Spleen (tissue), 11 donors: ENCODE results near the gene IPO9. TPM values are rescaled to one million over a fixed set of nuclear protein-coding genes. Genes with fewer than 3 reads are reported as not detected.
A peak's percentile ranks its signal among the peaks of the same experiment; 100 is the strongest.

Experiments used
- DNase-seq: peaks from one replicate; pipeline ENCODE4 v3.0.0-alpha.2; 2020
- H3K27ac ChIP-seq, 8 donors: fragments of 200-600 bp; sonication (generic) in 7 of 8; 1 replicate in 4 of 8; 2 replicates in 4 of 8; pipeline versions ENCODE4 v1.5.0 to v1.8.0; 2016 to 2021; ENCODE audit warnings: inconsistent platforms in 4 of 8, mild to moderate bottlenecking in 4 of 8, moderate library complexity in 1 of 8
- H3K27me3 ChIP-seq, 7 donors: fragments of 200-600 bp; sonication (generic) in 6 of 7; replicated peaks in 1 of 7; 1 replicate in 4 of 7; 2 replicates in 3 of 7; pipeline versions ENCODE4 v1.5.0 to v1.8.0; 2016 to 2021; ENCODE audit warnings: inconsistent platforms in 3 of 7, mild to moderate bottlenecking in 1 of 7
- H3K36me3 ChIP-seq, 6 donors: fragments of 200-600 bp; sonication (generic) in 5 of 6; 1 replicate in 4 of 6; 2 replicates in 2 of 6; pipeline versions ENCODE4 v1.5.0 to v1.8.0; 2016 to 2021; ENCODE audit warnings: inconsistent platforms in 2 of 6
- H3K4me1 ChIP-seq, 6 donors: fragments of 200-600 bp; sonication (generic) in 5 of 6; 1 replicate in 3 of 6; 2 replicates in 3 of 6; pipeline versions ENCODE4 v1.5.0 to v1.8.0; 2016 to 2021; ENCODE audit warnings: inconsistent platforms in 3 of 6
- H3K4me3 ChIP-seq, 8 donors: fragments of 200-600 bp; sonication (generic) in 7 of 8; 1 replicate in 4 of 8; 2 replicates in 4 of 8; pipeline versions ENCODE4 v1.5.0 to v1.8.0; 2016 to 2021; ENCODE audit warnings: inconsistent platforms in 4 of 8, mild to moderate bottlenecking in 4 of 8, moderate library complexity in 2 of 8
- H3K9me3 ChIP-seq, 8 donors: fragments of 200-600 bp; sonication (generic) in 7 of 8; 1 replicate in 4 of 8; 2 replicates in 4 of 8; pipeline versions ENCODE4 v1.5.0 to v1.8.0; 2016 to 2021; ENCODE audit warnings: inconsistent platforms in 4 of 8
- CTCF ChIP-seq, 11 experiments: fragments of 200-600 bp in 7 of 11; fragments of 450-650 bp in 4 of 11; sonication (generic) in 4 of 11; IDR thresholded peaks in 8 of 11; conservative IDR thresholded peaks in 3 of 11; 1 replicate in 7 of 11; 2 replicates in 4 of 11; pipeline versions ENCODE4 v1.4.0 to v1.8.0; 2016 to 2021; ENCODE audit warnings: antibody characterized with exemption in 11 of 11, inconsistent platforms in 4 of 11, mild to moderate bottlenecking in 1 of 11
- POLR2A ChIP-seq, 3 donors: fragments of 450-650 bp; IDR thresholded peaks; one replicate each; pipeline ENCODE4 v1.5.1; 2017; ENCODE audit warnings: antibody characterized with exemption in 3 of 3, mild to moderate bottlenecking in 1 of 3
- POLR2AphosphoS5 ChIP-seq, 3 donors: sonication (generic); formaldehyde crosslinking; IDR thresholded peaks; one replicate each; pipeline ENCODE4 v1.5.1; 2017; ENCODE audit warnings: antibody characterized with exemption in 3 of 3
- WGBS, 5 donors: extraction: QIAGEN DNeasy Blood & Tissue Kit in 3 of 5; methylation state at CpG; one replicate each; pipeline versions ENCODE4 v1.1.5 to v1.1.7; 2013 to 2018; 5-methylcytosine and 5-hydroxymethylcytosine counted together
- intact Hi-C: fragments of 100-400 bp; cut with DNase I; formaldehyde crosslinking; loops from one replicate; pipeline ENCODE4 v1.15.0; 2023; ENCODE audit warnings: low total_unique reads
- polyA plus RNA-seq, 3 donors: library from polyadenylated mRNA; stranded (reverse); fragments of 200-250 nt; gene quantifications; one replicate each; pipeline ENCODE4 v1.2.1, GENCODE V29; 2013
- total RNA-seq, 7 donors: library from RNA; depleted of rRNA in 3 of 7; stranded (reverse); fragments of >200 nt in 3 of 7; fragmentation: NEBNext Ultra II Directional in 4 of 7; extraction: Animal tissue kit (Norgen Biotek cat#: 25700) in 4 of 7; gene quantifications; one replicate each; pipeline versions ENCODE4 v1.1.0 to v1.2.1, GENCODE V29; 2016 to 2021
- donor health status: healthy with polysubstance abuse.
- donor health status: DM: no; HTN: no; CAD: no; lungs with moderate emphysema.
- donor health status: DM: no; HTN: no; CAD: no.
- donor health status: Bipolar disorder and iron deficiency.
- donor health status: healthy.
- donor health status: DM: no; HTN: no; CAD: no.
- donor health status: DM: yes; HTN: yes; CAD: no.

Gene IPO9
- total and polyA plus RNA-seq, 10 donors: 13.8 to 35.7 (median 27.1) TPM

GRCh38 chr1:201893431-201893830 is 64.5 kb downstream of the IPO9 start:
- Histone ChIP-seq H3K36me3 (peaks cover 0 to 7% (median 0%) of the 10 kb centered on the region in 6 donors), H3K4me1 (peaks cover 5 to 27% (median 16%) of the 10 kb centered on the region in 6 donors), H3K4me3 (no peak overlapping the region), H3K27ac (no peak overlapping the region), H3K27me3 (peaks cover 0 to 37% (median 11%) of the 10 kb centered on the region in 7 donors), H3K9me3 (no peaks in the 10 kb centered on the region)
- DNase-seq: no peak
- intact Hi-C loops: no loop called here
- TF ChIP-seq CTCF (IDR thresholded peaks at IDR 0.05 in 8 of 11, conservative IDR thresholded peaks at IDR 0.05 in 3 of 11) (no peak), POLR2A (IDR thresholded peaks at IDR 0.05) (no peak), POLR2AphosphoS5 (IDR thresholded peaks at IDR 0.05) (no peak)
- 40 to 79% (median 66%) methylated on average over 3 of the region's 3 CpGs for WGBS, 5 donors

- Histone ChIP-seq H3K27ac (no peak overlapping the region), H3K27me3 (peaks cover 0 to 26% (median under 1%) of the 10 kb centered on the region in 7 donors), H3K4me3 (no peak overlapping the region), H3K36me3 (peaks cover 0 to 10% (median 0%) of the 10 kb centered on the region in 6 donors), H3K9me3 (no peaks in the 10 kb centered on the region), H3K4me1 (peaks cover under 1 to 16% (median 7%) of the 10 kb centered on the region in 6 donors)
- TF ChIP-seq POLR2AphosphoS5 (IDR thresholded peaks at IDR 0.05) (no peak), CTCF (IDR thresholded peaks at IDR 0.05 in 8 of 11, conservative IDR thresholded peaks at IDR 0.05 in 3 of 11) (no peak), POLR2A (IDR thresholded peaks at IDR 0.05) (no peak)
- WGBS, 5 donors: 83 to 95% (median 87%) methylated on average over 5 of the region's 5 CpGs
- DNase-seq: no peak
- intact Hi-C loops: no loop called here
These were observed 65.6 kb downstream of the IPO9 start for GRCh38 chr1:201894343-201895119.

- intact Hi-C loops: no loop called here
- peak in 1 of 3 donors; percentile 13 for TF ChIP-seq POLR2AphosphoS5 (IDR thresholded peaks at IDR 0.05)
- no peak for TF ChIP-seq CTCF (IDR thresholded peaks at IDR 0.05 in 8 of 11, conservative IDR thresholded peaks at IDR 0.05 in 3 of 11)
- no peak overlapping the region for H3K4me3 ChIP-seq
- no peak overlapping the region for H3K27ac ChIP-seq
- no peaks in the 10 kb centered on the region for H3K9me3 ChIP-seq
- WGBS, 5 donors: 69 to 87% (median 79%) methylated on average over 7 of the region's 7 CpGs
- peaks cover 0 to 19% (median 0%) of the 10 kb centered on the region in 7 donors for H3K27me3 ChIP-seq
- peaks cover 0 to 10% (median 4%) of the 10 kb centered on the region in 6 donors for H3K4me1 ChIP-seq
- H3K36me3 ChIP-seq: peaks cover 0 to 10% (median 0%) of the 10 kb centered on the region in 6 donors
- no peak for DNase-seq
These were observed 66.2 kb downstream of the IPO9 start for GRCh38 chr1:201895120-201895665.
